ENCODE results near the gene RGS19.
A peak's percentile ranks its signal among the peaks of the same experiment; 100 is the strongest.
"Not testable (repeated sequence)": the region's sequence is repeated elsewhere in the genome, so short reads cannot be mapped to it uniquely, and the experiment has no call there.

Gene RGS19, protein sequence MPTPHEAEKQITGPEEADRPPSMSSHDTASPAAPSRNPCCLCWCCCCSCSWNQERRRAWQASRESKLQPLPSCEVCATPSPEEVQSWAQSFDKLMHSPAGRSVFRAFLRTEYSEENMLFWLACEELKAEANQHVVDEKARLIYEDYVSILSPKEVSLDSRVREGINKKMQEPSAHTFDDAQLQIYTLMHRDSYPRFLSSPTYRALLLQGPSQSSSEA

GRCh38 chr20:64079273-64080012 is at the start of gene RGS19:
TSS of gene RGS19 (minus strand) at chr20:64079518. CDS start at chr20:64076886, 2,632 bp downstream.
- peak; percentile 85 for DNase-seq (ENCODE audit: low spot score)

GRCh38 chr20:64123517-64123916 is 44.2 kb upstream of the RGS19 start:
- DNase-seq (ENCODE audit: low spot score) = not testable (repeated sequence)

GRCh38 chr20:64122927-64123326 is 43.6 kb upstream of the RGS19 start:
- DNase-seq (ENCODE audit: low spot score) = not testable (repeated sequence)

GRCh38 chr20:64121586-64121985 is 42.3 kb upstream of the RGS19 start:
- no peak for DNase-seq (ENCODE audit: low spot score)

- no peak for DNase-seq (ENCODE audit: low spot score)
Measured at GRCh38 chr20:64119681-64120341, 40.5 kb upstream of the RGS19 start.

DNA sequence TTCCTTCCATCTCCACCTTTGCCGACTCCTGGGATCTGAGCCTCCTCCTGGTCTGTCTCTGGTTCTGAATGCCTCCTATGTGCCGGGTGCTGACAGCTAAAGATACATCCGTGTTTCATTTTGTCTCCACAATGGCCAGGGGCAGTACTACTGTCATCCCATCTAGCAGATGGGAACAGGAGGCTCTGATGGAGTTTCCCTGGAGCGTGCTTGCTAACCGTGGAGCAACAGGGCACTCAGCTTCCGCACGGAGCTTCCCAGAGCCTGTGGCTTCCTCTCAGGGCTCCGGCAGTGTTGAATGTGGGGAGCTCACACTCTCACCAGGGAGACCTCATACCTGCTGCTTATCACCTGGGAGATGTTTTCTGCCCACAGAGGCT is 40.0 kb upstream of the RGS19 start:
- DNase-seq (ENCODE audit: low spot score) = no peak

DNA sequence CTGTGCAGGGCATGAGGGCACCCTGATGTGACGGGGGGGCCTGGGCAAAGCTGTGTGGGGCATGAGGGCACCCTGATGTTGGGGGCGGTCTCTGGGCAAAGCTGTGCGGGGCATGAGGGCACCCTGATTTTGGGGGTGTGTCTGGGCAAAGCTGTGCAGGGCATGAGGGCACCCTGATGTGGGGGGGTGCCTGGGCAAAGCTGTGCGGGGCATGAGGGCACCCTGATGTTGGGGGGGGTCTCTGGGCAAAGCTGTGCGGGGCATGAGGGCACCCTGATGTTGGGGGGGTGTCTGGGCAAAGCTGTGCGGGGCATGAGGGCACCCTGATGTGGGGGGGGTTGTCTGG is 38.1 kb upstream of the RGS19 start:
- DNase-seq (ENCODE audit: low spot score) = not testable (repeated sequence)

- no peak for DNase-seq (ENCODE audit: low spot score)
Measured at GRCh38 chr20:64116541-64117431, 37.5 kb upstream of the RGS19 start.

GRCh38 chr20:64116016-64116415 is 36.7 kb upstream of the RGS19 start:
- DNase-seq (ENCODE audit: low spot score) = no peak

- no peak for DNase-seq (ENCODE audit: low spot score)
Measured at GRCh38 chr20:64115171-64115911, 36.0 kb upstream of the RGS19 start.

- no peak for DNase-seq (ENCODE audit: low spot score)
Measured at GRCh38 chr20:64114356-64114971, 35.1 kb upstream of the RGS19 start.

DNA sequence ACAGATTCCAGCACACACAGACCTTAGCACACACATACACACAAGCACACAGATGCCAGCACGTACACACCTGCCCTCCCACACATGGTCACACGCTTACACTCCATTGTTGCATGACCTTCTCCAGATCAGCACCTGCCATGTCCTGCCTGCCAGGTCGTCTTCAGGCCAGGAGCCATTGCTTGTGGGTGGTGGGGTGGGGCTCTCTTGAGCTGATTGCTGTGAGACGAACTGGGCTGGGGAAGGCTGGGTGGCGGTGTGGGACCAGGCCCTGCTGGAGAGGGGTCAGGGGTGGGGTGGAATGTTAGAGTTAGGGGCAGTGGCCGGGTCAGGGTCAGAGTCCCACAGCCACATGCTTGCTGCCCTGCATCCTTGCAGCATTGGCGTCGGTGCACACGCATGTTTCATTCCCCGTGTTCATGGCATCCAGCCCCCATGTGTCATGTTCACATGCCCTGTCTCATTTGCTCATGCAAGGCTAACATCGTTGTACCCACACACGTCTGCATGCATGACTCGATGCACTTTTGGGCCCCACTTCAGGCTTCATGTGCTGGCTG is 34.6 kb upstream of the RGS19 start:
- DNase-seq (ENCODE audit: low spot score) = no peak

GRCh38 chr20:64113444-64113775 is 34.1 kb upstream of the RGS19 start:
- no peak for DNase-seq (ENCODE audit: low spot score)

DNA sequence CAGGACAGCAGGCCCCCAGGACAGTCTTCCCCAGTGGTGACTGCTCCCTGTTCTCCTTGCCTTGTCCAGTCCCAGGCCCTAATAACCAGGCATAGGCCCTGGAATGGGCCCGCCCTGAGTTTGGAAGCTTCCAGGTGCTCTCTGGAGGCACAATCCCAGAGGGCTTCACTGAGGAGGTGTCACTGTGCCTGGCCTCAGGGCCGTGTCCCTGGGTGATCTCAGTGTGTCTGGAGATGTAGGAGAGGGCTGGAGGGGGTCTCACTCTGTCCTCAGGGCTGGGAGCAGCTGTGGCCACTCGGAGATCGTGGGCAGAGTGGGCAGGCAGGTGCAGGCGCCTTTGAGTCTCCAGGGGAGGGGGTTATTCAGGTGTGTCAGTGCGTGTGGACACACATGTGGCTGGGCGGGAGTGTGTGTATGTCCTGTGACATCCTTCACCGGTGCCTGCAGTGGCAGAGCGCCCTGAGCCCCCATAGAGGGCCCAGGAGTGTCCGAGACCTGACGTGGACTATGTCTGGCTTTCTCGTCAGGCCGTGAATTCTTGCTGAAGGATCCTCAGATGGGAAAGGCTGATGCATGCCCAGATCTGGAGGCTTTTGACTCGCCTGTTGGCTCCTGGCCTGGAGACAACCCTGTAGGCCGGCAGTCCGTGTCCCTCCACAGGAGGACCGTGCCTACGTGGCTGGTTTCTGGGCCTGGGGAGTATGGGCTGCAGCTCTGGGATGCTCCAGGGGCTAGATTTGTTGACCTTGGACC is 33.5 kb upstream of the RGS19 start:
- no peak for DNase-seq (ENCODE audit: low spot score)

DNA sequence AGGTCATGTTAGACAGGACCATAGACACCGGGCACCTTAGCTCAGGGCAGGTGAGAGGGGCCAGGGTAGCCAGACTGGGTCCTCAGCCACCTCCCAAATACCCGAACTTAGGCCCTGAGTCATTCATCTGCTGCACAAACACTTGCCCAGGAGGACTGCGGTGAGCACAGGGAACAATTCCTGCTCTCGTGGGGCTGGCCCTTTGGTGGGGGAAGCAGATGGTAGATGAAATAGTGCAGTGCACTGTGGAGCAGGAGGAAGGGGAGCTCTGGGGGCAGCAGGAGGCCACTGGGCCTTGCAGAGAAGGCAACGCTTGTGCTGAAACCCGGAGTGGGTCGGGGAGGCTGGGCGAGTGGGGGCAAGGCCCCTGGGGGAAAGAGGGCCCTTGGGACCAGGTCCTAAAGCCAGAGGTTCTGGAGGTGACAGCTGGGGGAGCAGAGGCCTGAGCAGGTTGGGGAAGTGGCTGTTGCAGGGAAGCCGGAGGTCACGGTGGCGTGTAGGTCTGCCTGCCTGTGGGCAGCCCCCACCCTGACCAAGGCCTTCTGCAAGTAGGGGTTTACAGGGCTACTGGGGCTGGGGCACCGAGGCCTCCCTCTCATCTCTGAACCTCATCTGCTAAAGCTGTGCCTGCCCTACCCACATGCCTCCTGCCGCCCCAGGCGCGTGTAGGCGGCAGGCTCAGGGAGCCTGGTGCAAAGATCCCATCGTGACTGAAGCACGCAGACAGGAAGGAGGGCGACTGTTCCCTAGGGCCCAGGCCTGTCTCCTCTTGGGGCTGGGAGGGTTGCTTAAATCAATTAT is 32.7 kb upstream of the RGS19 start:
- DNase-seq (ENCODE audit: low spot score) = no peak

GRCh38 chr20:64110411-64111068 is 31.2 kb upstream of the RGS19 start:
- no peak for DNase-seq (ENCODE audit: low spot score)

- no peak for DNase-seq (ENCODE audit: low spot score)
Measured at GRCh38 chr20:64109831-64110391, 30.6 kb upstream of the RGS19 start.

Measured in HuH-7.5 (cell line).